Breast epithelium (tissue), 4 donors: ENCODE data around the gene ADAMTS5. TPM values are rescaled to one million over a fixed set of nuclear protein-coding genes. Genes with fewer than 3 reads are reported as not detected.

ENCODE experiments used
- DNase-seq, 2 donors: peaks; one replicate each; pipeline ENCODE4 v3.0.0-alpha.2; 2019; ENCODE audit warnings: low spot score in 2 of 2
- H3K27ac ChIP-seq, 2 donors: fragments of 200-600 bp; sonication (generic) in 1 of 2; one replicate each; pipeline ENCODE4 v1.5.1; 2016 to 2019; ENCODE audit warnings: mild to moderate bottlenecking in 1 of 2
- H3K27me3 ChIP-seq, 2 donors: fragments of 200-600 bp; sonication (generic) in 1 of 2; one replicate each; pipeline versions ENCODE4 v1.5.1 to v1.6.0; 2017 to 2019; ENCODE audit warnings: control low read depth in 1 of 2, mild to moderate bottlenecking in 1 of 2
- H3K36me3 ChIP-seq: fragments of 200-600 bp; one replicate; pipeline ENCODE4 v1.5.1; 2019
- H3K4me1 ChIP-seq, 2 donors: fragments of 200-600 bp; sonication (generic); one replicate each; pipeline ENCODE4 v1.5.1; 2016 to 2019; ENCODE audit warnings: control low read depth in 1 of 2
- H3K4me3 ChIP-seq, 3 donors: fragments of 200-600 bp; sonication (generic); 1 replicate in 2 of 3; 2 replicates in 1 of 3; pipeline ENCODE4 v1.5.1; 2016 to 2019; ENCODE audit warnings: mild to moderate bottlenecking in 3 of 3, moderate library complexity in 2 of 3
- H3K9me3 ChIP-seq, 2 donors: fragments of 200-600 bp; sonication (generic) in 1 of 2; one replicate each; pipeline ENCODE4 v1.5.1; 2016 to 2019; ENCODE audit warnings: control low read depth in 1 of 2
- CTCF ChIP-seq, 3 donors: fragments of 450-650 bp; IDR thresholded peaks; one replicate each; pipeline ENCODE4 v1.5.1; 2016 to 2017; ENCODE audit warnings: antibody characterized with exemption in 3 of 3, mild to moderate bottlenecking in 3 of 3, moderate library complexity in 3 of 3
- POLR2A ChIP-seq: fragments of 450-650 bp; IDR thresholded peaks from one replicate; pipeline ENCODE4 v1.6.1; 2016; ENCODE audit warnings: antibody characterized with exemption, mild to moderate bottlenecking, moderate library complexity
- POLR2AphosphoS5 ChIP-seq, 3 donors: sonication (generic); formaldehyde crosslinking; IDR thresholded peaks; one replicate each; pipeline ENCODE4 v1.6.1; 2017; ENCODE audit warnings: antibody characterized with exemption in 3 of 3
- intact Hi-C: fragments of 100-400 bp; cut with DNase I; formaldehyde crosslinking; loops from one replicate; pipeline ENCODE4 v1.15.1; 2023; ENCODE audit warnings: low total_unique reads
- total RNA-seq, 3 donors: library from RNA; depleted of rRNA; stranded (reverse); fragments of >200 nt; gene quantifications; one replicate each; pipeline ENCODE4 v1.1.0, GENCODE V29; 2016

The ADAMTS5 gene
- total RNA-seq, 3 donors from 2014 or later = 14.8 to 89.3 (median 34.4) TPM

- no peak for DNase-seq
- H3K4me3 ChIP-seq = no peak overlapping the region
- intact Hi-C loops = no loop called here
- no peak overlapping the region for H3K27ac ChIP-seq
- no peaks in the 10 kb centered on the region for H3K27me3 ChIP-seq
- no peaks in the 10 kb centered on the region for H3K9me3 ChIP-seq
- TF ChIP-seq POLR2AphosphoS5 (IDR thresholded peaks at IDR 0.05) (no peak), POLR2A (no peak), CTCF (IDR thresholded peaks at IDR 0.05) (no peak)
- no peaks in the 10 kb centered on the region for H3K36me3 ChIP-seq
- no peaks in the 10 kb centered on the region for H3K4me1 ChIP-seq
Measured at GRCh38 chr21:26933448-26933847, 33.4 kb downstream of the ADAMTS5 start.

GRCh38 chr21:26925636-26926035 is 41.3 kb downstream of the ADAMTS5 start:
- H3K36me3 ChIP-seq = no peaks in the 10 kb centered on the region
- H3K27ac ChIP-seq = no peak overlapping the region
- no peak for DNase-seq
- TF ChIP-seq CTCF (IDR thresholded peaks at IDR 0.05) (no peak), POLR2A (no peak), POLR2AphosphoS5 (IDR thresholded peaks at IDR 0.05) (no peak)
- H3K4me3 ChIP-seq = no peak overlapping the region
- H3K27me3 ChIP-seq = no peaks in the 10 kb centered on the region
- intact Hi-C loops = no loop called here
- H3K4me1 ChIP-seq = no peaks in the 10 kb centered on the region
- no peaks in the 10 kb centered on the region for H3K9me3 ChIP-seq

GRCh38 chr21:26925122-26925521 is 41.8 kb downstream of the ADAMTS5 start:
- Histone ChIP-seq H3K4me3 (no peak overlapping the region), H3K9me3 (no peaks in the 10 kb centered on the region), H3K4me1 (no peaks in the 10 kb centered on the region), H3K27me3 (no peaks in the 10 kb centered on the region), H3K27ac (no peak overlapping the region), H3K36me3 (no peaks in the 10 kb centered on the region)
- intact Hi-C loops = no loop called here
- DNase-seq = no peak
- TF ChIP-seq POLR2AphosphoS5 (IDR thresholded peaks at IDR 0.05) (no peak), CTCF (IDR thresholded peaks at IDR 0.05) (no peak), POLR2A (no peak)

- Histone ChIP-seq H3K4me1 (no peaks in the 10 kb centered on the region), H3K4me3 (no peak overlapping the region), H3K27ac (no peak overlapping the region), H3K9me3 (no peaks in the 10 kb centered on the region), H3K36me3 (no peaks in the 10 kb centered on the region), H3K27me3 (no peaks in the 10 kb centered on the region)
- DNase-seq = no peak
- intact Hi-C loops = no loop called here
- no peak for TF ChIP-seq CTCF (IDR thresholded peaks at IDR 0.05)
- TF ChIP-seq POLR2A = no peak
- no peak for TF ChIP-seq POLR2AphosphoS5 (IDR thresholded peaks at IDR 0.05)
Measured at GRCh38 chr21:26923986-26924385, 42.9 kb downstream of the ADAMTS5 start.

- Histone ChIP-seq H3K4me3 (no peak overlapping the region), H3K27me3 (no peaks in the 10 kb centered on the region), H3K27ac (no peak overlapping the region), H3K36me3 (no peaks in the 10 kb centered on the region), H3K9me3 (no peaks in the 10 kb centered on the region), H3K4me1 (no peaks in the 10 kb centered on the region)
- intact Hi-C loops = no loop called here
- no peak for TF ChIP-seq POLR2A
- no peak for TF ChIP-seq CTCF (IDR thresholded peaks at IDR 0.05)
- TF ChIP-seq POLR2AphosphoS5 (IDR thresholded peaks at IDR 0.05) = no peak
- DNase-seq = no peak
Measured at GRCh38 chr21:26920055-26920454, 46.8 kb downstream of the ADAMTS5 start.
